CD4-positive, CD25-positive, alpha-beta regulatory T cell (primary cell): ENCODE measurements around the gene POTEF. TPM values are rescaled to one million over a fixed set of nuclear protein-coding genes. Genes with fewer than 3 reads are reported as not detected.
"Not testable (repeated sequence)": the region's sequence is repeated elsewhere in the genome, so short reads cannot be mapped to it uniquely, and the experiment has no call there.

Experiments used
- ATAC-seq, 2 donors: fragments of 150-1000 bp; cut with Tn5 transposase; one replicate each; pipeline ENCODE4 v1.10.0; 2021; ENCODE audit warnings: low read depth in 2 of 2, moderate number of reproducible peaks in 2 of 2, moderate library complexity in 1 of 2
- DNase-seq, 3 donors: peaks; one replicate each; pipeline versions ENCODE4 v3.0.0 to v3.0.0-alpha.2; 2012 to 2022; ENCODE audit warnings: mixed read lengths in 1 of 3
- H3K27ac ChIP-seq: one replicate; pipeline ENCODE4 v1.7.0; 2013; ENCODE audit warnings: mild to moderate bottlenecking, low read length; ENCODE audit not compliant: insufficient read depth, poor library complexity, severe bottlenecking
- H3K27me3 ChIP-seq: one replicate; pipeline ENCODE4 v1.7.0; 2013; ENCODE audit warnings: low read length; ENCODE audit not compliant: control insufficient read depth, insufficient read depth
- H3K36me3 ChIP-seq: one replicate; pipeline ENCODE4 v1.7.0; 2013; ENCODE audit warnings: mild to moderate bottlenecking, low read length, moderate library complexity; ENCODE audit not compliant: control insufficient read depth, insufficient read depth
- H3K4me1 ChIP-seq: 2 replicates; pipeline ENCODE4 v1.7.0; 2013; ENCODE audit warnings: mild to moderate bottlenecking, low read length; ENCODE audit not compliant: insufficient read depth, control insufficient read depth, poor library complexity, severe bottlenecking
- H3K4me3 ChIP-seq: one replicate; pipeline ENCODE4 v1.7.0; 2013; ENCODE audit warnings: low read depth, mild to moderate bottlenecking, low read length, moderate library complexity
- H3K9me3 ChIP-seq, 2 experiments: 1 replicate in 1 of 2; 2 replicates in 1 of 2; pipeline ENCODE4 v1.7.0; 2013; ENCODE audit warnings: low read length in 2 of 2, mild to moderate bottlenecking in 1 of 2, moderate library complexity in 1 of 2; ENCODE audit not compliant: control insufficient read depth in 2 of 2
- H3K27ac Mint-ChIP-seq, 3 donors: one replicate each; pipeline ENCODE4 v1.8.0; 2020 to 2022; ENCODE audit warnings: mild to moderate bottlenecking in 3 of 3, mixed read lengths in 3 of 3, moderate library complexity in 2 of 3
- H3K27me3 Mint-ChIP-seq: one replicate; pipeline ENCODE4 v1.8.0; 2022; ENCODE audit warnings: mild to moderate bottlenecking, mixed read lengths
- H3K36me3 Mint-ChIP-seq: one replicate; pipeline ENCODE4 v1.8.0; 2020; ENCODE audit warnings: mixed read lengths
- H3K4me1 Mint-ChIP-seq, 4 donors: one replicate each; pipeline ENCODE4 v1.8.0; 2020 to 2022; ENCODE audit warnings: mixed read lengths in 4 of 4, mild to moderate bottlenecking in 1 of 4
- H3K4me3 Mint-ChIP-seq, 4 donors: one replicate each; pipeline ENCODE4 v1.8.0; 2020 to 2022; ENCODE audit warnings: mild to moderate bottlenecking in 4 of 4, mixed read lengths in 4 of 4, moderate library complexity in 3 of 4
- H3K9me3 Mint-ChIP-seq, 7 donors: one replicate each; pipeline ENCODE4 v1.8.0; 2020 to 2022; ENCODE audit warnings: mixed read lengths in 7 of 7, mild to moderate bottlenecking in 3 of 7, moderate library complexity in 2 of 7
- polyA plus RNA-seq, 4 donors: library from polyadenylated mRNA; unstranded; fragments of 300-500 nt; fragmentation: Illumina TruSeq; gene quantifications; one replicate each; pipeline ENCODE4 v1.2.3, GENCODE V29; 2021
- total RNA-seq: library from RNA; stranded (reverse); gene quantifications from one replicate; pipeline ENCODE4 v1.2.3, GENCODE V29; 2022

The POTEF gene
- total and polyA plus RNA-seq, 5 donors from 2014 or later, result not detected

GRCh38 chr2:130141002-130141401 is 12.0 kb upstream of the POTEF start:
- ATAC-seq, H3K27ac Mint-ChIP-seq, H3K9me3 Mint-ChIP-seq, H3K4me3 Mint-ChIP-seq, DNase-seq, H3K27ac ChIP-seq, H3K27me3 ChIP-seq, H3K4me3 ChIP-seq, H3K9me3 ChIP-seq, H3K4me1 ChIP-seq, H3K27me3 Mint-ChIP-seq, H3K36me3 ChIP-seq, H3K36me3 Mint-ChIP-seq: not testable (repeated sequence)
- peaks cover 0 to 13% (median 0%) of the 10 kb centered on the region in 4 donors for H3K4me1 Mint-ChIP-seq

GRCh38 chr2:130140516-130140915 is 11.5 kb upstream of the POTEF start:
- H3K4me1 Mint-ChIP-seq, result peaks cover 0 to 13% (median 0%) of the 10 kb centered on the region in 4 donors
- H3K27me3 ChIP-seq, H3K27me3 Mint-ChIP-seq, DNase-seq, H3K9me3 ChIP-seq, H3K9me3 Mint-ChIP-seq, ATAC-seq, H3K27ac Mint-ChIP-seq, H3K4me3 ChIP-seq, H3K4me3 Mint-ChIP-seq, H3K36me3 ChIP-seq, H3K36me3 Mint-ChIP-seq, H3K4me1 ChIP-seq, H3K27ac ChIP-seq: not testable (repeated sequence)

DNA sequence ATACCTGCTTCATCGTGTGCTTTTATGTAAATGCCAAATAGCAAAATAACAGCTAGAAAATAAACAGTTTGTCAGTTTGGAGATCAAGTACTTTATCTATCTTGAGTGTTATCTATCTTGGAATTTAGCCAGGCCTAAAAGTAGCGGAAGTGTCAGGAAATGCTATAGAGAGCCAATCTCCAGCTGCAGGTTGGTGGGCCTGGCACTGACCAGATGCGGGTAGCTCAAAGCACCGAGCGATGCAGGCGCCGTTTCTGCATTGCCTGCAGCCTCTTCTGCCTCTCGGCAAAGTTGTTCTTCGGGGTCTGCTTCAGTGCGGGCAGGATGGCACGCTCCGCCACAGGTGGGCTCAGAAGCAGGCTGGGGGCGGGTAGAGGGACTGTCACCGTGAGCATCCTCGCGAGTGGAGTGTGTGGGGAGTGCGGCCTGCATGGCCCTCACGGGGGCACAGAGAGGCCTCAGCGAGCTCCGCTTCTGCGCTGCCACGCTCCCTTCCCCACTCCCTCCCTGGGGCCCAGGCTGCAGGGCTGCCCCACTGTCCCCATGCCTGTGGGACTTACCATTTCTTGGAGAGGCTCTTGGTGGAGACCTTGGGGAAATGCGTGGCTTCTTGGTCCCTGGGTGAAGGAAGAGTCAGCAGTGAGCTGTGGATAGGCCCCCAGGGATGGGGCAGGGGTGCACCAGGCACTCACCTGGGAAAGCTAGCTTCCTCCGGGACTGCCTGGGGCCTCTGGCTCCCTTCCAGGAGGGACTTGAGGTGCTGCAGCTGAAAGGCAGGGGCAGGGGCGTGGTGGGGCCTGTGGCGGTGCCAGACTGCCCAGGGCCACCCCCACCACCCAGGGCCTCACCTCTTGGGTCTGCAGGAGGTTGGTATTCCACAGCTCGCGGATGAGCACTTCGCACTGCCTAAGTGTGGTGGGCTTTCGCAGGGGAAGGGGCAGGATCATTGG is 10.6 kb upstream of the POTEF start:
- not testable (repeated sequence) for H3K4me3 Mint-ChIP-seq, ATAC-seq, H3K27ac ChIP-seq, DNase-seq, H3K27ac Mint-ChIP-seq, H3K4me1 ChIP-seq, H3K9me3 Mint-ChIP-seq, H3K36me3 Mint-ChIP-seq, H3K36me3 ChIP-seq, H3K9me3 ChIP-seq, H3K4me3 ChIP-seq, H3K27me3 Mint-ChIP-seq, H3K27me3 ChIP-seq
- peaks cover 0 to 11% (median 0%) of the 10 kb centered on the region in 4 donors for H3K4me1 Mint-ChIP-seq

DNA sequence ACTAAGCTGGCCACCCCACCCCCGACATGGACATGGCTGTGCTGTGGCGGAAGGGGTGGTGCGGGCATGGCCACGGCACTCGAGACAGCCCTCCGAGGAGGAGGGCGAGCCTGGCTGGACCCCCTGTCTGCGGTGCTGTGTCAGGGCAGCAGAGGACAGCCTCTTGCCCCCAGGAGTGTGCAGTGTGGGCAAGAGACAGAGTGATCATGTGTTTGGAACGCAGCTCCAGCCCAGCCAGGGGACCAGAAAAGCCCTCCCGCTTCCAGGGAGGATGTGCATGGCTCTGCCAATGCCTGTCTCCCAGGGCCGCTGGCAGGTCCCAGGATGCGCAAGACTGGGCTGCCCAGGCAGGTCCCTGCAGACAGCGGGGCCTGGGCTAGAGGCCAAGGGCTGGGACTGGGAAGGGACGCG is 9.8 kb upstream of the POTEF start:
- H3K27me3 Mint-ChIP-seq, H3K27me3 ChIP-seq, H3K4me3 Mint-ChIP-seq, H3K4me1 Mint-ChIP-seq, DNase-seq, ATAC-seq, H3K4me1 ChIP-seq, H3K4me3 ChIP-seq, H3K27ac ChIP-seq, H3K36me3 ChIP-seq, H3K27ac Mint-ChIP-seq, H3K36me3 Mint-ChIP-seq, H3K9me3 ChIP-seq, H3K9me3 Mint-ChIP-seq: not testable (repeated sequence)

DNA sequence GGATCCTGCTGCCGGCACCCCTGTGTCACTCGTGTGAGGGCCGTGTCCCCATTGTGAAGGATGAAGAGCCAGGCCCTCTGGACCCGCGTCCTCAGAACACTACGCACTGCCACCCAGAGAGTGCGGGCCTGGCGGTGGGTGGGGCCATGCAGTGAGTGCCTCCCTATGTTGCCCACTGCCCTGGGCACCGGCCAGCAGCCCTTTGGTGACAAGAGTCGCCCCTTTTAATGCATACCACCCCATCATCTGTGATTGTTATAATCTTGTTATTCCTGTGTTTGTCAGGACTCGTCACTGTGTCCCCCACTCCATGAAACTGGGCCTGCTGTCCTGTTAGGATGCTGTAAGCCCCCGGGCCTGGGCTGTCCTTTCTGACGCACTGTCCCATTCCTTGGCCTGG is 9.3 kb upstream of the POTEF start:
- not testable (repeated sequence) for H3K9me3 ChIP-seq, H3K27ac ChIP-seq, H3K27me3 ChIP-seq, H3K36me3 ChIP-seq, H3K27ac Mint-ChIP-seq, DNase-seq, H3K9me3 Mint-ChIP-seq, H3K4me1 ChIP-seq, H3K27me3 Mint-ChIP-seq, H3K36me3 Mint-ChIP-seq, ATAC-seq, H3K4me1 Mint-ChIP-seq, H3K4me3 ChIP-seq, H3K4me3 Mint-ChIP-seq

DNA sequence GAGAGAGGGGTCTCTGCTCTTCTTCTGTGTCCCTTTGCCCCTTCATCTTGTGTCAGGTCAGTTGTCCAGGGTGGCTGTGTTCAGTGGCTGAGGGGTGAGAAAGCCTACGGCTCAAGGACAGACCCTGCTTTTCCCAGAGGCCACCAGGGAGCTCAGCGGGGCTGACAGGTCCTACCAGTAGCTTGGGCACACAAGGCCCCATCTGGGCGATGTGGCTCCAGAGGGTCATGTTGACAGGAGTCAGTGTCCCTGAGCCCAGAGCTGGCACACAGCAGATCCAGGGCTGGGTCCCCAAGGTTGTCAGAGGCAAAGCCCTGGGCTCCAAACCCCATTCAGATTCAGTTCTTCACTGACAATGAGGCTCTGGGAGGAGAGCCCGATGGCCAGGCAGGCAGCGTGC is 8.1 kb upstream of the POTEF start:
- not testable (repeated sequence) for H3K27me3 Mint-ChIP-seq, H3K36me3 Mint-ChIP-seq, H3K9me3 Mint-ChIP-seq, DNase-seq, H3K4me1 ChIP-seq, H3K36me3 ChIP-seq, H3K27ac Mint-ChIP-seq, H3K27ac ChIP-seq, H3K9me3 ChIP-seq, ATAC-seq, H3K4me1 Mint-ChIP-seq, H3K4me3 ChIP-seq, H3K4me3 Mint-ChIP-seq, H3K27me3 ChIP-seq

DNA sequence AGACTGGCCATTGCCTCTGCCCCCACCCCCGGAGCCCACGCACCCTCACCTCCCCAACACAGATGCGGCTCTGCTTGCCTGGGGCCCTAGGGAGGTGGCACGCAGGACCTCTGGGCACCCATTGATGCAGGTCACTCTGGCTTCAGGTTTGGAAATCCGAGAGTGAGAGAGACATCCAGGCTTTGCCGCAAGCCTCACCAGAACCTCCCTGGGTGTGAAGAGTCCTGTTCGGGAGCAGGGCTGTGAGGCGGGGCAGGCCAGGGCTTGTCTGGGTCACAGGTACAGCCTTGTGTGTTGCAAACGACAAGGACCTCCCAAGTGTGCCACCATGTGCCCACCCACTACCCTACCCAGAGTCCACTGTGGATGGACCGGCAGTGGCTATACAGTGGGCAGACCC is 7.5 kb upstream of the POTEF start:
- H3K27me3 ChIP-seq, H3K27ac Mint-ChIP-seq, H3K27ac ChIP-seq, H3K9me3 ChIP-seq, H3K4me1 ChIP-seq, H3K9me3 Mint-ChIP-seq, H3K36me3 ChIP-seq, H3K27me3 Mint-ChIP-seq, H3K36me3 Mint-ChIP-seq, H3K4me3 Mint-ChIP-seq, ATAC-seq, H3K4me3 ChIP-seq, H3K4me1 Mint-ChIP-seq, DNase-seq: not testable (repeated sequence)
